T-helper 2 cell (primary cell): ENCODE measurements around the gene KIAA0586.
A peak's percentile ranks its signal among the peaks of the same experiment; 100 is the strongest.
"Not testable (repeated sequence)": the region's sequence is repeated elsewhere in the genome, so short reads cannot be mapped to it uniquely, and the experiment has no call there.

ENCODE experiments used
- DNase-seq, 5 experiments: peaks; one replicate each; pipeline versions ENCODE4 v3.0.0 to v3.0.0-alpha.2; 2012 to 2022

Gene KIAA0586

GRCh38 chr14:58549105-58549757, 121.7 kb downstream of the KIAA0586 start:
- DNase-seq = no peak

DNA sequence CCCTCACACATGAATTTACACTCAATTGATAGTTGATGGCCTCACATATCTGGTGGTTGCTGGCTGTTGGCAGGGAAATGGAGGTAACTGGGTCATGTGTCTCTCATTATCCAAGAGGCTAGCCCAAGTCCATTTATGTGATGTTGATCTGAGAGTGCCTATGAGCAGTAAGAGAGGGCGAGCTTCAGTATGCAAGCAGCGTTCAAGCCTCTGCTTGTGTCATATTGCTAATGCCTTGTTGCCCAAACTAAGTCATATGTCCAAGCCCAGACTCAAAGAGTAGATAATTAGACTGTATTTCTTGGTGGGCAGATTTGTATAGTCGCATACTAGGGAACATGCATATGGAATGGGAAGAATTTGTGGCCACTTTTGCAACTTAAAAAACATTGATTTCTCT, 126.4 kb downstream of the KIAA0586 start:
- DNase-seq = no peak

DNA sequence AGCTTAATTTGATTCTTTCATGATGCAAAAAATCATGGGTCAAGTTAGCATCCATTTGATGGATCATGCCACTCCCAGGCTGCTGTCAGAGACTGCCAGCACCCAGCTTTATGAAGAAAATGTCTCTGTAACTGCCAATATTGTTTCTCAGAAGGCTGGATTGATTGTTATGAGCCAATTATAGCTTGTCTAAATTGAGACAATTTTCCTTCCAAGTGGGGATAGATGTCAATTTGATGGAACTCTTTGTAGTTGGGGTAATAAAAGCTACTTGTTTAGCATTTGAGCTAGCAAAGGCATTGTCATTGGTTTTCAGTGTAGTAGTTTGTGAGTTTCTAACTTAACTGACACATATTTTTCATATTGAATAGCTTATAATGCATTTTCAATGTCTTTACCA, 128.1 kb downstream of the KIAA0586 start:
- no peak for DNase-seq

GRCh38 chr14:58557242-58557641, 129.7 kb downstream of the KIAA0586 start:
- no peak for DNase-seq

- DNase-seq = no peak
Measured at GRCh38 chr14:58560208-58560607, 132.7 kb downstream of the KIAA0586 start.

- no peak for DNase-seq
Measured at GRCh38 chr14:58562141-58562540, 134.6 kb downstream of the KIAA0586 start.

DNA sequence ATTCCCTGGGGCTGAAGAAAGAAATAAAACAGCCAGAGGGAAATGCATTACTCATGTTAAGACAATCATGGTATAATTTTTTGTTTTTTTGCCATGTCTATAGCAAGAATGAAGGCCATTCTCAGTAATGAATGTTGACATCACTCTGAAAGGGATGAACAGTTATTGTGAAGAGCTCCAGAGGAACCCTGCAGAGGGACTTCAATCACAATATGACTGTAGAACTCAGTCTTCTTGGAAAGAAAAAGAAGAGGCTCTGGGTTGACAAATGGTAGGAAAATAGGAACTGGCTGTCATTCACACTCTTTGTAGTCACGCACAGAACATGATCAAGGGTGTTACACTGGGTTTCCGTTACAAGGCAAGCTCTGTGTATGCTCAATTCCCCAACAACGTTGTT, 136.5 kb downstream of the KIAA0586 start:
- no peak for DNase-seq

DNA sequence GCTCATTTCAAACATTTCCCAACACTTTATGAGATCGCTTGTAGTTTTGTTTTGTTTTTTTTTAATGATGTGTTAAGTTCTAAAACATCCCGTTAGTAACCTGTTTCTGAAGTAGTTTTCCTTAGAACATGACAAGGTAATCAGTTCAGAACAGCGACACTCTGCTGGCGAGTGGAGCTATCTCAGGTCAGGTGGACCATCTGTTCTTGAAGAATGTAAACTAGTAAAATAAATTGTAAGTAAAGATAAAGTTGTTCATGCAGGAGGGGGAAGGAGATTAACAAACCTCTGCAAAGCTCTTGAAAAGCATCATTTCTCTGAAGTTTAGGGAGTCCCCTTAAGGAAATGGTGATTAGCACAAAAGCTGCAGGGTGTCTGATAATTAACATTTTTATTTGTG, 138.3 kb downstream of the KIAA0586 start:
- no peak for DNase-seq

DNA sequence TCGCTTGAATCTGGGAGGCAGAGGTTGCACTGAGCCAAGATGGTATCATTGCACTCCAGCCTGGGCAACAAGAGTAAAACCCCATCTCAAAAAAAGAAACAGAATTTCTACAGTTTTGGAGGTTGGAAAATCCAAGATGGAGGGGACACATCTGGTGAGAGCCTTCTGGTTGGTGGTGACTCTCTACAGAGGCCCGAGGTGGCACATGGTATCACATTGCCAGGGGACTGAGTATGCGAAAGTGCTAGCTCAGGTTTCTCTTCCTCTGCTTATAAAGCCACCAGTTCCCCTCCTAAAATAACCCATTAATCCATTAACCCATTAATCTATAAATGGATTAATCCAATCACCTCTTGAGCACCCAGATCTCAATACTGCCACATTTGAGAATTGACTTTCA, 139.5 kb downstream of the KIAA0586 start:
- no peak for DNase-seq

- no peak for DNase-seq
Measured at GRCh38 chr14:58568322-58568721, 140.8 kb downstream of the KIAA0586 start.

GRCh38 chr14:58571256-58571655, 143.7 kb downstream of the KIAA0586 start:
- no peak for DNase-seq

GRCh38 chr14:58571769-58572472, 144.4 kb downstream of the KIAA0586 start:
- DNase-seq = peak in 3 of 5 experiments; percentile 5 to 80 (median 26)

- no peak for DNase-seq
Measured at GRCh38 chr14:58572473-58572853, 144.9 kb downstream of the KIAA0586 start.

GRCh38 chr14:58572863-58573262, 145.3 kb downstream of the KIAA0586 start:
- no peak for DNase-seq

DNA sequence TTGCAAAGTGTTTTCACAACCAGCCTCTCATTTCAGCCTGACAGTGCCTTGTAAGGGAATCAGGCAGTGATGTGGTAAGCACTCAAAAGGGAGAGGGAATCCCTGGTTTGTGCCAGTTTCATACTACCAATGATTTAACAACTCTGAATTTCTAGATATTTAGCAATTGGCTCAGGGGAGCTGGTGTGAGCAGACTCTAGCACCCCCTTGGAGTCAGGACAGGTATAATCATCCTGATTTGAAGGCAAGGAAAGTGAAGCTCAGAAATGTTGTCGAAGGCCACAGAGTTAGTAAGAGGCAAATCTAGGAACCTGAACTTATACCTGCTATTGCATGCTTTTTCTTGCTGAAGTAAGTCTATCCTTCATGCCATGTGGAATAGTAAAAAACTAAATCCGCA, 147.1 kb downstream of the KIAA0586 start:
- DNase-seq = no peak

DNA sequence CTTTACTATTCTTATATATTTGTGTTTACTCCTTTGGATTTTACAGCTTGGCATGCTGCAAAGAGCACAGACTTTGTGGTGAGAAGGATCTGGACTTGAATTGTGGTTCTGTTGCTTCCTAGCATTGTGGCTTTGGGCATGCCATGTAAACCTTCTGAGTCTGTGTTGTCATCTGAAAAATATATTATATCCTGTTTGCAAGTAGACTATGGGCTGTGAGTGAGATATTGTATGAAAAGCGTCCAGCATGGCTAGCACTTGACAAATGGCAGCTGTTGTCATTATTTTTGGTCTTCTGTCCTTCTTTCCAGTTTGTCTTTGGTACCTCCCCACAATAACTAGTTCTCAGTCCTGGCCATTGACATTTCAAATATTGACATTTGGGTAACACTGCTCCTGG, 148.4 kb downstream of the KIAA0586 start:
- DNase-seq = no peak

- not testable (repeated sequence) for DNase-seq
Measured at GRCh38 chr14:58580035-58580434, 152.5 kb downstream of the KIAA0586 start.

- DNase-seq = not testable (repeated sequence)
Measured at GRCh38 chr14:58581389-58581788, 153.9 kb downstream of the KIAA0586 start.

- DNase-seq = no peak
Measured at GRCh38 chr14:58584383-58584782, 156.9 kb downstream of the KIAA0586 start.

DNA sequence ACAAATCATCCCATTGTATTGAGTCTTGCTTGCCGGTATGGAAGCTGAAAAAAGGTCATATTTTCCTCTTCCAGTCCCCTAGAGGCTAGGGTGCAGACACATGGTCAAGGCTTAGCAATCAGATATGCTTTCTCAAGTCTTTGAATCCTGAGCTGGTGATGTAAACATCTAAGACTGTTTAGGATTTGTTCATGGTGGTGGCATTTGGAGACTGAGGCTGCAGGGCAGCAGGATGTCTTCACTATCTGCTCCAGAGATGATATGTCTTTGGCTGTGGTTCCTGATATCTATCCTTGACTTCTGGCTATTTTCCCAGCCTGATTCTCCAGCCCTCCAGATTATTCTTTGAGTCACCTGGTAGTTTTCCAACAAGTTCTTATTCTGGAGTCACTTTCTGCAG, 159.8 kb downstream of the KIAA0586 start:
- no peak for DNase-seq

- not testable (repeated sequence) for DNase-seq
Measured at GRCh38 chr14:58588321-58588720, 160.8 kb downstream of the KIAA0586 start.

GRCh38 chr14:58593977-58594376, 166.5 kb downstream of the KIAA0586 start:
- no peak for DNase-seq

- no peak for DNase-seq
Measured at GRCh38 chr14:58597041-58597440, 169.5 kb downstream of the KIAA0586 start.

GRCh38 chr14:58598028-58598803, 170.7 kb downstream of the KIAA0586 start:
- peak in 1 of 5 experiments; percentile 54 for DNase-seq
